ENCODE results near the gene RTRAF. TPM values are rescaled to one million over a fixed set of nuclear protein-coding genes. Genes with fewer than 3 reads are reported as not detected.
A peak's percentile ranks its signal among the peaks of the same experiment; 100 is the strongest.

RTRAF gene
- total RNA-seq, 1 experiment from 2014 or later: 282 TPM

- POLR2A ChIA-PET: interaction anchor here (0.5 kb wide), 1 partner anchor 309 kb away, joined by 3 read pairs; no protein-coding TSS in a partner anchor
These were observed 12.3 kb upstream of the RTRAF start for GRCh38 chr14:51977075-51977474.

GRCh38 chr14:51978681-51979085 lies 10.7 kb upstream of the RTRAF start:
- H3K36me3 Mint-ChIP-seq: no peaks in the 10 kb centered on the region
- H3K9me3 Mint-ChIP-seq: no peaks in the 10 kb centered on the region
- H3K27me3 Mint-ChIP-seq (ENCODE audit: low read depth): peaks cover 4% of the 10 kb centered on the region
- ChIA-PET CTCF (interaction anchor here (0.6 to 3.0 kb wide), 33 partner anchors 8 to 701 kb away, joined by 3 to 23 read pairs (median 4); partner anchors contain the start of genes GNG2 and RTRAF), POLR2A (no interaction called here)
- TF ChIP-seq E2F4 (CRISPR knock-in tag; IDR thresholded peaks at IDR 0.05; ENCODE audit: borderline replicate concordance, low read depth) (no peak), PRDM15 (CRISPR knock-in tag; IDR thresholded peaks at IDR 0.05) (no peak), ZNF396 (CRISPR knock-in tag; IDR thresholded peaks at IDR 0.05; ENCODE audit: borderline replicate concordance) (no peak), ETV6 (CRISPR knock-in tag; IDR thresholded peaks at IDR 0.05) (no peak), NFYB (CRISPR knock-in tag; conservative IDR thresholded peaks at IDR 0.05; ENCODE audit: low read depth) (no peak), ZNF423 (CRISPR knock-in tag; IDR thresholded peaks at IDR 0.05) (no peak), SMAD3 (CRISPR knock-in tag; IDR thresholded peaks at IDR 0.05; ENCODE audit: borderline replicate concordance) (no peak)
- ATAC-seq (no peak), DNase-seq (ENCODE audit: low spot score) (no peak)
- peaks cover 7% of the 10 kb centered on the region for H3K4me1 Mint-ChIP-seq
- no peak overlapping the region for H3K27ac Mint-ChIP-seq
- H3K4me3 Mint-ChIP-seq: no peak overlapping the region

More at GRCh38 chr14:51977075-51977474, 12.3 kb upstream of the RTRAF start:
- Mint-ChIP-seq H3K4me1 (peaks cover 7% of the 10 kb centered on the region), H3K27ac (no peak overlapping the region), H3K27me3 (ENCODE audit: low read depth) (no peaks in the 10 kb centered on the region; the same call in none of the 2 replicates), H3K9me3 (no peaks in the 10 kb centered on the region), H3K4me3 (no peak overlapping the region), H3K36me3 (no peaks in the 10 kb centered on the region)
- CTCF ChIA-PET: interaction anchor here (0.9 to 3.0 kb wide), 2 partner anchors 169 to 201 kb away, joined by 4 to 23 read pairs; no protein-coding TSS in a partner anchor
- no peak for TF ChIP-seq GTF2I (CRISPR knock-in tag; conservative IDR thresholded peaks at IDR 0.05)
- TF ChIP-seq SMAD4 (CRISPR knock-in tag; IDR thresholded peaks at IDR 0.05): no peak
- TF ChIP-seq RORB (CRISPR knock-in tag; IDR thresholded peaks at IDR 0.05): no peak
- TF ChIP-seq ARID4B (CRISPR knock-in tag; IDR thresholded peaks at IDR 0.05; ENCODE audit: borderline replicate concordance): no peak
- TF ChIP-seq ZNF232 (CRISPR knock-in tag; IDR thresholded peaks at IDR 0.05): no peak
- DNase-seq (ENCODE audit: low spot score) (no peak), ATAC-seq (no peak)

GRCh38 chr14:51979088-51979709 lies 10.1 kb upstream of the RTRAF start:
- DNase-seq (ENCODE audit: low spot score): peak; percentile 87
- H3K36me3 Mint-ChIP-seq: no peaks in the 10 kb centered on the region
- H3K4me1 Mint-ChIP-seq: peaks cover 7% of the 10 kb centered on the region
- ChIA-PET POLR2A (no interaction called here), CTCF (interaction anchor here (0.6 to 3.0 kb wide), 32 partner anchors 9 to 701 kb away, joined by 3 to 23 read pairs (median 4); partner anchors contain the start of genes GNG2 and RTRAF)
- ATAC-seq: peak; percentile 90
- peaks cover 7% of the 10 kb centered on the region for H3K27me3 Mint-ChIP-seq (ENCODE audit: low read depth)
- TF ChIP-seq CTCF (IDR thresholded peaks at IDR 0.05) (peak; percentile 95), ZSCAN18 (CRISPR knock-in tag; IDR thresholded peaks at IDR 0.05) (no peak)
- H3K4me3 Mint-ChIP-seq: no peak overlapping the region
- no peaks in the 10 kb centered on the region for H3K9me3 Mint-ChIP-seq
- no peak overlapping the region for H3K27ac Mint-ChIP-seq

Data from WTC11 (cell line).